GM23338 (cell line): ENCODE measurements around the gene SANBR.

Source experiments
- CREB1 ChIP-seq: fragments of 250-450 bp; sonication (Bioruptor Pico); IDR thresholded peaks from 2 replicates; pipeline ENCODE4 v1.5.0; 2020; ENCODE audit warnings: low read depth, mild to moderate bottlenecking, moderate library complexity
- EZH2 ChIP-seq: fragments of 200-600 bp; sonication (generic); IDR thresholded peaks from one replicate; pipeline ENCODE4 v1.8.0; 2017; ENCODE audit warnings: antibody characterized with exemption, mild to moderate bottlenecking, low read depth; ENCODE audit not compliant: unreplicated experiment
- EZH2phosphoT487 ChIP-seq: fragments of 200-600 bp; sonication (generic); IDR thresholded peaks from one replicate; pipeline ENCODE4 v1.8.1; 2018; ENCODE audit warnings: antibody characterized with exemption; ENCODE audit not compliant: unreplicated experiment
- JUNB ChIP-seq: IDR thresholded peaks from one replicate; pipeline ENCODE4 v1.6.1; 2016; ENCODE audit warnings: antibody characterized with exemption; ENCODE audit not compliant: unreplicated experiment
- POLR2AphosphoS5 ChIP-seq: IDR thresholded peaks from 2 replicates; pipeline ENCODE4 v1.6.1; 2016; ENCODE audit warnings: antibody characterized with exemption, low read depth
- STAT1 ChIP-seq: IDR thresholded peaks from one replicate; pipeline ENCODE4 v1.6.1; 2016; ENCODE audit warnings: antibody characterized with exemption; ENCODE audit not compliant: unreplicated experiment
- ZNF114 ChIP-seq: fragments of 250-450 bp; sonication (Bioruptor Pico); IDR thresholded peaks from 2 replicates; pipeline ENCODE4 v1.5.0; 2020; ENCODE audit warnings: mild to moderate bottlenecking, moderate library complexity
- TF ChIP-seq, protein P1 (sequence below), 2 experiments: fragments of 200-600 bp in 1 of 2; sonication (generic) in 1 of 2; conservative IDR thresholded peaks; 2 replicates each; pipeline versions ENCODE4 v1.5.1 to v1.6.1; 2016 to 2017; ENCODE audit warnings: antibody characterized with exemption in 2 of 2, low read depth in 2 of 2, mild to moderate bottlenecking in 2 of 2, moderate library complexity in 1 of 2
- TF ChIP-seq, protein P2 (sequence below): IDR thresholded peaks from one replicate; pipeline ENCODE4 v1.6.1; 2018; ENCODE audit warnings: antibody characterized with exemption; ENCODE audit not compliant: unreplicated experiment
- TF ChIP-seq, protein P3 (sequence below): IDR thresholded peaks from 2 replicates; pipeline ENCODE4 v1.6.1; 2016; ENCODE audit warnings: antibody characterized with exemption
- TF ChIP-seq, protein P4 (sequence below): fragments of 250-450 bp; sonication (Bioruptor Pico); IDR thresholded peaks from 2 replicates; pipeline ENCODE4 v1.5.0; 2020; ENCODE audit warnings: mild to moderate bottlenecking, moderate library complexity

DNA sequence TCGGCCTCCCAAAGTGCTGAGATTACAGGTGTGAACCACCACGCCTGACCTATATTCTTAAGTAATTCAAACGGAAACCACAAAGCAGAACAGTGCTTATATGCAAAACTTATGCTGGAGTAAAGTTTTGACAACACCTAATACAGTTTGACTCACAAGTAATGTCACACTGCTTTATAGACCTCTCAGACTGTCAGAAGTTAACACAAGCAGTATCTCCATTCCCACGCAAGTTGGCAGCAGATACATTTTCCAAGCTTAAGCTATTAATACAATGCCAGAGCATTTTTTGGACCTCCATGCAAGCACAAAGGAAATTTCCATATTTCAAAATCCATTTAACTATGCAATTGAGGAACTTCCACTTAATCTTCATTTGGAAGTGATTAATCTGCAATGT lies 21.0 kb upstream of the SANBR start:
- TF ChIP-seq, protein P1, sequence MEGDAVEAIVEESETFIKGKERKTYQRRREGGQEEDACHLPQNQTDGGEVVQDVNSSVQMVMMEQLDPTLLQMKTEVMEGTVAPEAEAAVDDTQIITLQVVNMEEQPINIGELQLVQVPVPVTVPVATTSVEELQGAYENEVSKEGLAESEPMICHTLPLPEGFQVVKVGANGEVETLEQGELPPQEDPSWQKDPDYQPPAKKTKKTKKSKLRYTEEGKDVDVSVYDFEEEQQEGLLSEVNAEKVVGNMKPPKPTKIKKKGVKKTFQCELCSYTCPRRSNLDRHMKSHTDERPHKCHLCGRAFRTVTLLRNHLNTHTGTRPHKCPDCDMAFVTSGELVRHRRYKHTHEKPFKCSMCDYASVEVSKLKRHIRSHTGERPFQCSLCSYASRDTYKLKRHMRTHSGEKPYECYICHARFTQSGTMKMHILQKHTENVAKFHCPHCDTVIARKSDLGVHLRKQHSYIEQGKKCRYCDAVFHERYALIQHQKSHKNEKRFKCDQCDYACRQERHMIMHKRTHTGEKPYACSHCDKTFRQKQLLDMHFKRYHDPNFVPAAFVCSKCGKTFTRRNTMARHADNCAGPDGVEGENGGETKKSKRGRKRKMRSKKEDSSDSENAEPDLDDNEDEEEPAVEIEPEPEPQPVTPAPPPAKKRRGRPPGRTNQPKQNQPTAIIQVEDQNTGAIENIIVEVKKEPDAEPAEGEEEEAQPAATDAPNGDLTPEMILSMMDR (conservative IDR thresholded peaks at IDR 0.05; ENCODE audit: low read depth in 2 of 2): no peak
- TF ChIP-seq EZH2: no peak
- no peak for TF ChIP-seq EZH2phosphoT487
- TF ChIP-seq, protein P2, sequence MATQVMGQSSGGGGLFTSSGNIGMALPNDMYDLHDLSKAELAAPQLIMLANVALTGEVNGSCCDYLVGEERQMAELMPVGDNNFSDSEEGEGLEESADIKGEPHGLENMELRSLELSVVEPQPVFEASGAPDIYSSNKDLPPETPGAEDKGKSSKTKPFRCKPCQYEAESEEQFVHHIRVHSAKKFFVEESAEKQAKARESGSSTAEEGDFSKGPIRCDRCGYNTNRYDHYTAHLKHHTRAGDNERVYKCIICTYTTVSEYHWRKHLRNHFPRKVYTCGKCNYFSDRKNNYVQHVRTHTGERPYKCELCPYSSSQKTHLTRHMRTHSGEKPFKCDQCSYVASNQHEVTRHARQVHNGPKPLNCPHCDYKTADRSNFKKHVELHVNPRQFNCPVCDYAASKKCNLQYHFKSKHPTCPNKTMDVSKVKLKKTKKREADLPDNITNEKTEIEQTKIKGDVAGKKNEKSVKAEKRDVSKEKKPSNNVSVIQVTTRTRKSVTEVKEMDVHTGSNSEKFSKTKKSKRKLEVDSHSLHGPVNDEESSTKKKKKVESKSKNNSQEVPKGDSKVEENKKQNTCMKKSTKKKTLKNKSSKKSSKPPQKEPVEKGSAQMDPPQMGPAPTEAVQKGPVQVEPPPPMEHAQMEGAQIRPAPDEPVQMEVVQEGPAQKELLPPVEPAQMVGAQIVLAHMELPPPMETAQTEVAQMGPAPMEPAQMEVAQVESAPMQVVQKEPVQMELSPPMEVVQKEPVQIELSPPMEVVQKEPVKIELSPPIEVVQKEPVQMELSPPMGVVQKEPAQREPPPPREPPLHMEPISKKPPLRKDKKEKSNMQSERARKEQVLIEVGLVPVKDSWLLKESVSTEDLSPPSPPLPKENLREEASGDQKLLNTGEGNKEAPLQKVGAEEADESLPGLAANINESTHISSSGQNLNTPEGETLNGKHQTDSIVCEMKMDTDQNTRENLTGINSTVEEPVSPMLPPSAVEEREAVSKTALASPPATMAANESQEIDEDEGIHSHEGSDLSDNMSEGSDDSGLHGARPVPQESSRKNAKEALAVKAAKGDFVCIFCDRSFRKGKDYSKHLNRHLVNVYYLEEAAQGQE: no peak
- TF ChIP-seq STAT1: no peak
- TF ChIP-seq POLR2AphosphoS5: no peak
- TF ChIP-seq, protein P3, sequence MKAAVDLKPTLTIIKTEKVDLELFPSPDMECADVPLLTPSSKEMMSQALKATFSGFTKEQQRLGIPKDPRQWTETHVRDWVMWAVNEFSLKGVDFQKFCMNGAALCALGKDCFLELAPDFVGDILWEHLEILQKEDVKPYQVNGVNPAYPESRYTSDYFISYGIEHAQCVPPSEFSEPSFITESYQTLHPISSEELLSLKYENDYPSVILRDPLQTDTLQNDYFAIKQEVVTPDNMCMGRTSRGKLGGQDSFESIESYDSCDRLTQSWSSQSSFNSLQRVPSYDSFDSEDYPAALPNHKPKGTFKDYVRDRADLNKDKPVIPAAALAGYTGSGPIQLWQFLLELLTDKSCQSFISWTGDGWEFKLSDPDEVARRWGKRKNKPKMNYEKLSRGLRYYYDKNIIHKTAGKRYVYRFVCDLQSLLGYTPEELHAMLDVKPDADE: no peak
- no peak for TF ChIP-seq JUNB
- no peak for TF ChIP-seq CREB1
- TF ChIP-seq, protein P4, sequence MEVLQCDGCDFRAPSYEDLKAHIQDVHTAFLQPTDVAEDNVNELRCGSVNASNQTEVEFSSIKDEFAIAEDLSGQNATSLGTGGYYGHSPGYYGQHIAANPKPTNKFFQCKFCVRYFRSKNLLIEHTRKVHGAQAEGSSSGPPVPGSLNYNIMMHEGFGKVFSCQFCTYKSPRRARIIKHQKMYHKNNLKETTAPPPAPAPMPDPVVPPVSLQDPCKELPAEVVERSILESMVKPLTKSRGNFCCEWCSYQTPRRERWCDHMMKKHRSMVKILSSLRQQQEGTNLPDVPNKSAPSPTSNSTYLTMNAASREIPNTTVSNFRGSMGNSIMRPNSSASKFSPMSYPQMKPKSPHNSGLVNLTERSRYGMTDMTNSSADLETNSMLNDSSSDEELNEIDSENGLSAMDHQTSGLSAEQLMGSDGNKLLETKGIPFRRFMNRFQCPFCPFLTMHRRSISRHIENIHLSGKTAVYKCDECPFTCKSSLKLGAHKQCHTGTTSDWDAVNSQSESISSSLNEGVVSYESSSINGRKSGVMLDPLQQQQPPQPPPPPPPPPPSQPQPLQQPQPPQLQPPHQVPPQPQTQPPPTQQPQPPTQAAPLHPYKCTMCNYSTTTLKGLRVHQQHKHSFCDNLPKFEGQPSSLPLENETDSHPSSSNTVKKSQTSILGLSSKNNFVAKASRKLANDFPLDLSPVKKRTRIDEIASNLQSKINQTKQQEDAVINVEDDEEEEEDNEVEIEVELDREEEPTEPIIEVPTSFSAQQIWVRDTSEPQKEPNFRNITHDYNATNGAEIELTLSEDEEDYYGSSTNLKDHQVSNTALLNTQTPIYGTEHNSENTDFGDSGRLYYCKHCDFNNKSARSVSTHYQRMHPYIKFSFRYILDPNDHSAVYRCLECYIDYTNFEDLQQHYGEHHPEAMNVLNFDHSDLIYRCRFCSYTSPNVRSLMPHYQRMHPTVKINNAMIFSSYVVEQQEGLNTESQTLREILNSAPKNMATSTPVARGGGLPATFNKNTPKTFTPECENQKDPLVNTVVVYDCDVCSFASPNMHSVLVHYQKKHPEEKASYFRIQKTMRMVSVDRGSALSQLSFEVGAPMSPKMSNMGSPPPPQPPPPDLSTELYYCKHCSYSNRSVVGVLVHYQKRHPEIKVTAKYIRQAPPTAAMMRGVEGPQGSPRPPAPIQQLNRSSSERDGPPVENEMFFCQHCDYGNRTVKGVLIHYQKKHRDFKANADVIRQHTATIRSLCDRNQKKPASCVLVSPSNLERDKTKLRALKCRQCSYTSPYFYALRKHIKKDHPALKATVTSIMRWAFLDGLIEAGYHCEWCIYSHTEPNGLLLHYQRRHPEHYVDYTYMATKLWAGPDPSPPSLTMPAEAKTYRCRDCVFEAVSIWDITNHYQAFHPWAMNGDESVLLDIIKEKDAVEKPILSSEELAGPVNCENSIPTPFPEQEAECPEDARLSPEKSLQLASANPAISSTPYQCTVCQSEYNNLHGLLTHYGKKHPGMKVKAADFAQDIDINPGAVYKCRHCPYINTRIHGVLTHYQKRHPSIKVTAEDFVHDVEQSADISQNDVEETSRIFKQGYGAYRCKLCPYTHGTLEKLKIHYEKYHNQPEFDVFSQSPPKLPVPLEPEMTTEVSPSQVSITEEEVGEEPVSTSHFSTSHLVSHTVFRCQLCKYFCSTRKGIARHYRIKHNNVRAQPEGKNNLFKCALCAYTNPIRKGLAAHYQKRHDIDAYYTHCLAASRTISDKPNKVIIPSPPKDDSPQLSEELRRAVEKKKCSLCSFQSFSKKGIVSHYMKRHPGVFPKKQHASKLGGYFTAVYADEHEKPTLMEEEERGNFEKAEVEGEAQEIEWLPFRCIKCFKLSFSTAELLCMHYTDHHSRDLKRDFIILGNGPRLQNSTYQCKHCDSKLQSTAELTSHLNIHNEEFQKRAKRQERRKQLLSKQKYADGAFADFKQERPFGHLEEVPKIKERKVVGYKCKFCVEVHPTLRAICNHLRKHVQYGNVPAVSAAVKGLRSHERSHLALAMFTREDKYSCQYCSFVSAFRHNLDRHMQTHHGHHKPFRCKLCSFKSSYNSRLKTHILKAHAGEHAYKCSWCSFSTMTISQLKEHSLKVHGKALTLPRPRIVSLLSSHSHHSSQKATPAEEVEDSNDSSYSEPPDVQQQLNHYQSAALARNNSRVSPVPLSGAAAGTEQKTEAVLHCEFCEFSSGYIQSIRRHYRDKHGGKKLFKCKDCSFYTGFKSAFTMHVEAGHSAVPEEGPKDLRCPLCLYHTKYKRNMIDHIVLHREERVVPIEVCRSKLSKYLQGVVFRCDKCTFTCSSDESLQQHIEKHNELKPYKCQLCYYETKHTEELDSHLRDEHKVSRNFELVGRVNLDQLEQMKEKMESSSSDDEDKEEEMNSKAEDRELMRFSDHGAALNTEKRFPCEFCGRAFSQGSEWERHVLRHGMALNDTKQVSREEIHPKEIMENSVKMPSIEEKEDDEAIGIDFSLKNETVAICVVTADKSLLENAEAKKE: no peak
- no peak for TF ChIP-seq ZNF114 (CRISPR knock-in tag)
